Measurements from ENCODE around the gene NOX3.

The NOX3 gene

GRCh38 chr6:155424181-155424580 is 31.5 kb downstream of the NOX3 start:
- Histone ChIP-seq H3K4me2 (ENCODE audit: low read length) (no peak overlapping the region), H3K23ac (ENCODE audit: low read length) (no peak overlapping the region), H3K4ac (ENCODE audit: low read depth, low read length) (no peak overlapping the region), H3K4me1 (ENCODE audit: control insufficient read depth in 1 of 2, insufficient read depth in 2 of 2, low read length in 2 of 2) (no peaks in the 10 kb centered on the region), H2AFZ (ENCODE audit: insufficient read depth, low read length, poor library complexity) (no peak overlapping the region), H3K9me3 (ENCODE audit: insufficient read depth, low read depth, low read length) (no peaks in the 10 kb centered on the region), H2BK12ac (ENCODE audit: low read length) (no peak overlapping the region), H2AK5ac (ENCODE audit: low read length) (no peak overlapping the region), H3K9ac (ENCODE audit: low read length) (no peak overlapping the region), H4K91ac (ENCODE audit: low read depth, low read length) (no peak overlapping the region), H3K79me1 (ENCODE audit: low read length) (no peaks in the 10 kb centered on the region), H3K79me2 (ENCODE audit: control insufficient read depth, insufficient read depth, low read length, poor library complexity) (no peaks in the 10 kb centered on the region), H3K14ac (ENCODE audit: low read length) (no peak overlapping the region), H4K8ac (ENCODE audit: low read depth, low read length) (no peak overlapping the region), H3K36me3 (ENCODE audit: control insufficient read depth in 1 of 2, insufficient read depth in 2 of 2, low read length in 2 of 2) (no peaks in the 10 kb centered on the region), H2BK120ac (ENCODE audit: insufficient read depth, low read length, poor library complexity) (no peak overlapping the region), H4K12ac (ENCODE audit: low read depth, low read length) (no peak overlapping the region), H3K18ac (ENCODE audit: low read length) (no peak overlapping the region), H3K27ac (ENCODE audit: low read depth, low read length) (no peak overlapping the region), H2BK5ac (ENCODE audit: low read depth, low read length, poor library complexity) (no peak overlapping the region), H3K27me3 (ENCODE audit: insufficient read depth, low read length) (no peaks in the 10 kb centered on the region), H3K4me3 (ENCODE audit: low read depth, low read length) (no peak overlapping the region)
- no CpG with 5 or more reads among the region's 2 CpGs for WGBS (ENCODE audit: extremely low coverage, insufficient coverage, insufficient read length)
- no peak for DNase-seq

DNA sequence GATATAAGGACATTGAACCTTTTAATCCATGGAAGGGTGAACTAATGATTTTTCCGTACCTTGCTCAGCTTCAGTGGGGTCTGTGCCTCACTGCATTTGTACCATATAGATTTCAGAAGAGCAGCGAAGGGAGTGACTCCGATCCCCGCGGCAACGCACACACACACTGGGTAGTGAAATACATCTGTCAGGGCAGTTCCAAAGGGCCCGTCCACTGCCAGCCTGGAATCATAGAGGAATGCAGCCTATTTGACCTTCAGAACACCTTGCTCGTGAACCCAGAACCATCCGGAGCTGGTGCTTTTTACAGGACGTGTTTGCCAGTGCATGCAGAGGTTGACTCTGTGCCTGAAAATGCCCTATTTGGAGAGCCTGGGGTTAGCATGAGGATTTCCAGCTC is 33.0 kb downstream of the NOX3 start:
- H4K8ac ChIP-seq (ENCODE audit: low read depth, low read length), result no peak overlapping the region
- H3K23ac ChIP-seq (ENCODE audit: low read length), result no peak overlapping the region
- no peak overlapping the region for H2BK5ac ChIP-seq (ENCODE audit: low read depth, low read length, poor library complexity)
- no peak overlapping the region for H2BK12ac ChIP-seq (ENCODE audit: low read length)
- no peaks in the 10 kb centered on the region for H3K9me3 ChIP-seq (ENCODE audit: insufficient read depth, low read depth, low read length)
- whole genome bisulfite sequencing (ENCODE audit: extremely low coverage, insufficient coverage, insufficient read length), result no CpG with 5 or more reads among the region's 10 CpGs
- H3K4me2 ChIP-seq (ENCODE audit: low read length), result no peak overlapping the region
- H3K9ac ChIP-seq (ENCODE audit: low read length), result no peak overlapping the region
- H3K14ac ChIP-seq (ENCODE audit: low read length), result no peak overlapping the region
- no peak overlapping the region for H2BK120ac ChIP-seq (ENCODE audit: insufficient read depth, low read length, poor library complexity)
- H4K91ac ChIP-seq (ENCODE audit: low read depth, low read length), result no peak overlapping the region
- no peak overlapping the region for H3K18ac ChIP-seq (ENCODE audit: low read length)
- H3K79me2 ChIP-seq (ENCODE audit: control insufficient read depth, insufficient read depth, low read length, poor library complexity), result no peaks in the 10 kb centered on the region
- H3K36me3 ChIP-seq (ENCODE audit: control insufficient read depth in 1 of 2, insufficient read depth in 2 of 2, low read length in 2 of 2), result no peaks in the 10 kb centered on the region
- H3K79me1 ChIP-seq (ENCODE audit: low read length), result no peaks in the 10 kb centered on the region
- no peak overlapping the region for H2AK5ac ChIP-seq (ENCODE audit: low read length)
- no peak overlapping the region for H2AFZ ChIP-seq (ENCODE audit: insufficient read depth, low read length, poor library complexity)
- H3K4me1 ChIP-seq (ENCODE audit: control insufficient read depth in 1 of 2, insufficient read depth in 2 of 2, low read length in 2 of 2), result no peaks in the 10 kb centered on the region
- H3K4ac ChIP-seq (ENCODE audit: low read depth, low read length), result no peak overlapping the region
- H3K27ac ChIP-seq (ENCODE audit: low read depth, low read length), result no peak overlapping the region
- DNase-seq, result no peak
- no peak overlapping the region for H3K4me3 ChIP-seq (ENCODE audit: low read depth, low read length)
- H3K27me3 ChIP-seq (ENCODE audit: insufficient read depth, low read length), result no peaks in the 10 kb centered on the region
- no peak overlapping the region for H4K12ac ChIP-seq (ENCODE audit: low read depth, low read length)

- Histone ChIP-seq H3K79me2 (ENCODE audit: control insufficient read depth, insufficient read depth, low read length, poor library complexity) (no peaks in the 10 kb centered on the region), H4K91ac (ENCODE audit: low read depth, low read length) (no peak overlapping the region), H3K4me3 (ENCODE audit: low read depth, low read length) (no peak overlapping the region), H3K27ac (ENCODE audit: low read depth, low read length) (no peak overlapping the region), H2AFZ (ENCODE audit: insufficient read depth, low read length, poor library complexity) (no peak overlapping the region), H3K4me2 (ENCODE audit: low read length) (no peak overlapping the region), H4K12ac (ENCODE audit: low read depth, low read length) (no peak overlapping the region), H3K23ac (ENCODE audit: low read length) (no peak overlapping the region), H2BK120ac (ENCODE audit: insufficient read depth, low read length, poor library complexity) (no peak overlapping the region), H3K14ac (ENCODE audit: low read length) (no peak overlapping the region), H3K79me1 (ENCODE audit: low read length) (no peaks in the 10 kb centered on the region), H2BK12ac (ENCODE audit: low read length) (no peak overlapping the region), H2BK5ac (ENCODE audit: low read depth, low read length, poor library complexity) (no peak overlapping the region), H3K36me3 (ENCODE audit: control insufficient read depth in 1 of 2, insufficient read depth in 2 of 2, low read length in 2 of 2) (no peaks in the 10 kb centered on the region), H3K4me1 (ENCODE audit: control insufficient read depth in 1 of 2, insufficient read depth in 2 of 2, low read length in 2 of 2) (no peaks in the 10 kb centered on the region), H4K8ac (ENCODE audit: low read depth, low read length) (no peak overlapping the region), H3K9me3 (ENCODE audit: insufficient read depth, low read depth, low read length) (no peaks in the 10 kb centered on the region), H3K27me3 (ENCODE audit: insufficient read depth, low read length) (no peaks in the 10 kb centered on the region), H2AK5ac (ENCODE audit: low read length) (no peak overlapping the region), H3K9ac (ENCODE audit: low read length) (no peak overlapping the region), H3K18ac (ENCODE audit: low read length) (no peak overlapping the region), H3K4ac (ENCODE audit: low read depth, low read length) (no peak overlapping the region)
- WGBS (ENCODE audit: extremely low coverage, insufficient coverage, insufficient read length), result no CpG with 5 or more reads among the region's 2 CpGs
- DNase-seq, result no peak
These were observed 35.1 kb downstream of the NOX3 start for GRCh38 chr6:155420492-155420891.

DNA sequence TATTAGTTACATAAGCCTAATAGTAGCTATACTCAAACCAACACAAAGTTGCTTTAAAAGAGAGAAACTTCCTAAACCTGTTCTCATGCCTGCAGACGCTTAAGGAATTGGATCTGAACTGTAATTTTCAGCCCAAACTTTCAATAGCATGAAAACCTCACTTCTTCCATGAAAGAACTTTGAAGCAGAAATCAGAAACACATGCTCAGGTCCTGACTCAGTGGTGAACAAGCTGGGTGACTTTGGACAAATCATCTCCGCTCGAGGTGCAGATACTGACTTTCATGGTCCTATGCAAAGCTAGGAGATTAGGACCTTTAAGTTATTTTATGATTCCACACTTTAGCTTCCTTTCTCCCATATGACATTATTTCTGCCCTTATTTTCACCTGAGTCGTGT is 36.5 kb downstream of the NOX3 start:
- no CpG with 5 or more reads among the region's 4 CpGs for WGBS (ENCODE audit: extremely low coverage, insufficient coverage, insufficient read length)

More for the DNA sequence above, 36.5 kb downstream of the NOX3 start:
- no peaks in the 10 kb centered on the region for H3K9me3 ChIP-seq (ENCODE audit: insufficient read depth, low read depth, low read length)
- H4K12ac ChIP-seq (ENCODE audit: low read depth, low read length), result no peak overlapping the region
- no peak overlapping the region for H4K91ac ChIP-seq (ENCODE audit: low read depth, low read length)
- H2AK5ac ChIP-seq (ENCODE audit: low read length), result no peak overlapping the region
- H2AFZ ChIP-seq (ENCODE audit: insufficient read depth, low read length, poor library complexity), result no peak overlapping the region
- no peak overlapping the region for H3K4me2 ChIP-seq (ENCODE audit: low read length)
- no peak overlapping the region for H3K4me3 ChIP-seq (ENCODE audit: low read depth, low read length)
- H3K14ac ChIP-seq (ENCODE audit: low read length), result no peak overlapping the region
- H3K79me1 ChIP-seq (ENCODE audit: low read length), result no peaks in the 10 kb centered on the region
- no peaks in the 10 kb centered on the region for H3K4me1 ChIP-seq (ENCODE audit: control insufficient read depth in 1 of 2, insufficient read depth in 2 of 2, low read length in 2 of 2)
- no peak overlapping the region for H2BK12ac ChIP-seq (ENCODE audit: low read length)
- no peak overlapping the region for H3K23ac ChIP-seq (ENCODE audit: low read length)
- H3K36me3 ChIP-seq (ENCODE audit: control insufficient read depth in 1 of 2, insufficient read depth in 2 of 2, low read length in 2 of 2), result no peaks in the 10 kb centered on the region
- no peaks in the 10 kb centered on the region for H3K27me3 ChIP-seq (ENCODE audit: insufficient read depth, low read length)
- H3K27ac ChIP-seq (ENCODE audit: low read depth, low read length), result no peak overlapping the region
- no peak for DNase-seq
- H3K9ac ChIP-seq (ENCODE audit: low read length), result no peak overlapping the region
- no peak overlapping the region for H4K8ac ChIP-seq (ENCODE audit: low read depth, low read length)
- no peak overlapping the region for H2BK120ac ChIP-seq (ENCODE audit: insufficient read depth, low read length, poor library complexity)
- H2BK5ac ChIP-seq (ENCODE audit: low read depth, low read length, poor library complexity), result no peak overlapping the region
- H3K18ac ChIP-seq (ENCODE audit: low read length), result no peak overlapping the region
- no peaks in the 10 kb centered on the region for H3K79me2 ChIP-seq (ENCODE audit: control insufficient read depth, insufficient read depth, low read length, poor library complexity)
- no peak overlapping the region for H3K4ac ChIP-seq (ENCODE audit: low read depth, low read length)

Data from trophoblast cell (in vitro differentiated cells and primary cell).